Stimulated activated naive CD8-positive, alpha-beta T cell treated with anti-CD3 and anti-CD28 coated beads, Interleukin-15, amount 100 ng/mL, for 72 hours (primary cell): ENCODE data around the gene RASSF8.
A peak's percentile ranks its signal among the peaks of the same experiment; 100 is the strongest.

Source experiments
- ATAC-seq: fragments of 150-1000 bp; cut with Tn5 transposase; 2 replicates; pipeline ENCODE4 v1.10.0; 2021; ENCODE audit warnings: mild to moderate bottlenecking, moderate library complexity
- DNase-seq, 2 donors: peaks; one replicate each; pipeline ENCODE4 v3.0.0; 2021 to 2022
- H3K27ac Mint-ChIP-seq, 2 donors: one replicate each; pipeline ENCODE4 v1.8.0; 2022; ENCODE audit warnings: mild to moderate bottlenecking in 2 of 2, mixed read lengths in 2 of 2, moderate library complexity in 2 of 2
- H3K27me3 Mint-ChIP-seq: one replicate; pipeline ENCODE4 v1.8.0; 2022; ENCODE audit warnings: mixed read lengths
- H3K4me1 Mint-ChIP-seq: one replicate; pipeline ENCODE4 v1.8.0; 2022; ENCODE audit warnings: mild to moderate bottlenecking, mixed read lengths
- H3K4me3 Mint-ChIP-seq, 2 donors: one replicate each; pipeline ENCODE4 v1.8.0; 2022; ENCODE audit warnings: mild to moderate bottlenecking in 2 of 2, mixed read lengths in 2 of 2, moderate library complexity in 1 of 2
- H3K9me3 Mint-ChIP-seq, 2 donors: one replicate each; pipeline ENCODE4 v1.8.0; 2022; ENCODE audit warnings: mixed read lengths in 2 of 2

The RASSF8 gene

DNA sequence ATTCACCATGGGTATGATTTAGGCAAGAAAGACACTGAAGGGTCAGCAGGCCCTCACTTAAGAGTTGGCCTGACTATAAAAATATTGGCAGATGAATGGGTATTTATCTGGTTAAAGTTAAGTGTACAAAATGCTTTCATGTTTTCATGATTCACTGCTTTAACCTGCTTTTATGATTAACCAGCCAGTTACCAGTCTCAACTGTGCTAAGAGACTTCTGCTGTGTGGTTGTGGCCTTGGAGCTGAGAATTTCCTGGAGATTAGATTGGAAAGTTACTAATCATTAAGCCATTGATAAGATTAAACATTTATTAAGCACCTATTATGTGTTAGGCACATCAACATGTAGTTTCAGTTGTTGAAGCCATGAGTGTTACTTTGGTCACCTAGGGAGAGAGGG lies 68.9 kb downstream of the RASSF8 start:
- Mint-ChIP-seq H3K4me3 (no peak overlapping the region), H3K4me1 (no peaks in the 10 kb centered on the region), H3K27ac (no peak overlapping the region), H3K9me3 (no peaks in the 10 kb centered on the region), H3K27me3 (no peaks in the 10 kb centered on the region)
- DNase-seq (no peak), ATAC-seq (no peak)

DNA sequence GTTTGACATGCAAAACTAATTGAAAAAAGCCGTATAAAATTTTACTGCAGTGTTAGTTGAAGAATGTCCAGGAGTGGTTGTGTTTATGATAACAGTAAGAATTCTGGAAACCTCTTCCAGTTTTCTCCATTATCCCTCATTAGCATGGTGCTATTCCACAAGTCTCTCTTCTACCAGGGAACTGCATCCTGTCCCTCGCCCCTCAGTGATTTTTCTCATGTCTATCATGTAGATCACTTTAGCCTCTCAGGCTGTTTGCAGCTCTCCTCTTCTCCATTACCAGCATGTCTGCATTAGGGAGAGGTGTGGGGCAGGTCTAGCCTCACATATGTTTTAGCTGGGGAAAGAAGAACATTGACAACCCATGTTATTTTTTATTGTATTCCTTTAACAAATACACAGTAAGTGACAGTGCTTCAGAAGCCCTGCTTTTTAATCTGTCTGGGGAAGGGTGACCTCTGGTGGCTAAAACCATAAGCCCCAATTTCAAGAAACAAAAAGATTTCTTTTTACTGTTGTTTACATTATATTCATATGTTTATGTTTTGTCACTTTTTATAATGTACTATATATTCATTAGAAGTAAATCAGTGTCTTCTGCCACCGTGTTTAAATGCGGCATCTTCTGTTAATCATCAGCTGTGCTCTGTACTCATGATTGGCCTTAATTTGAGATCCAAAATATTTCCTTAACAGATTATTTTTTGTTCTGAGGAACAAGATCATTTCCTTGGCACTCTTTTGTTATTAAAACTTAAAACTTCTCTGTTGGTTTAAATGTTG lies 70.7 kb downstream of the RASSF8 start:
- H3K27ac Mint-ChIP-seq: no peak overlapping the region
- no peaks in the 10 kb centered on the region for H3K9me3 Mint-ChIP-seq
- no peak for ATAC-seq
- peak; percentile 14 to 17 for DNase-seq
- H3K27me3 Mint-ChIP-seq: no peaks in the 10 kb centered on the region
- H3K4me1 Mint-ChIP-seq: no peaks in the 10 kb centered on the region
- H3K4me3 Mint-ChIP-seq: no peak overlapping the region

DNA sequence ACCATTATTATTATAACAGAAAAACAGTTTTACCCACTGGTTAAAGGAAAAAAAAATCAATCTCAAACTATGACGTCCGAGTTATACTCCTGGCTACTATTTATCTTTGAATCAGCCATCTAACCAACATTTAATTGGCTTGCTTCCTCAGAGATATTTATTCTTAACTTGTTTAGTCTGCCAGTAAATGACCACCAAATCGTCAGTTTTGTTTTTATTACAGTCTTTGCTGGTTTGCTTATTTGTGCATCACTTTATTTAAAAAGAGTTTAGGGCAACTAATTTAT lies 71.2 kb downstream of the RASSF8 start:
- H3K9me3 Mint-ChIP-seq: no peaks in the 10 kb centered on the region
- no peak overlapping the region for H3K4me3 Mint-ChIP-seq

DNA sequence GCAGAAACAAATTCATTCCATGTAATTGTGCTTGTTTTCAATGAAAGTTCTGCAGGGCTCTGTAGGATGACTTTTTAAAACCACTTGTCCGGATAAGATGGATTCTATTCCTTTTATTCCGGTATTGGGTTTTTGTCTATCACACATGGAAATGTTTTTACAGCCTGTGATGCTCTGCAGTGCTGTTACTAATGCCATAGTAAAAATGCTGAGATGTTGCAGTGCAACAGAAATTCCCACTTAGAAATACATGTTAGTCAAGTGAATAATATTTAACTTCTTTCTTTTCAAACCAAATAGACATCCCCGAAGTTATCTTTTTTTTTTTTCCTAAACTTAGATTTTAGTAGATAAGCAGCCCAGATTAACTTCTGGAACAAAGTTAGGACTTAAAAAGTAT lies 71.9 kb downstream of the RASSF8 start:
- DNase-seq (no peak), ATAC-seq (no peak)
- Mint-ChIP-seq H3K27me3 (no peaks in the 10 kb centered on the region), H3K4me1 (no peaks in the 10 kb centered on the region), H3K9me3 (no peaks in the 10 kb centered on the region), H3K27ac (no peak overlapping the region), H3K4me3 (no peak overlapping the region)

More for the DNA sequence above, 71.2 kb downstream of the RASSF8 start:
- H3K4me1 Mint-ChIP-seq: no peaks in the 10 kb centered on the region
- DNase-seq (no peak), ATAC-seq (no peak)
- no peaks in the 10 kb centered on the region for H3K27me3 Mint-ChIP-seq
- no peak overlapping the region for H3K27ac Mint-ChIP-seq

DNA sequence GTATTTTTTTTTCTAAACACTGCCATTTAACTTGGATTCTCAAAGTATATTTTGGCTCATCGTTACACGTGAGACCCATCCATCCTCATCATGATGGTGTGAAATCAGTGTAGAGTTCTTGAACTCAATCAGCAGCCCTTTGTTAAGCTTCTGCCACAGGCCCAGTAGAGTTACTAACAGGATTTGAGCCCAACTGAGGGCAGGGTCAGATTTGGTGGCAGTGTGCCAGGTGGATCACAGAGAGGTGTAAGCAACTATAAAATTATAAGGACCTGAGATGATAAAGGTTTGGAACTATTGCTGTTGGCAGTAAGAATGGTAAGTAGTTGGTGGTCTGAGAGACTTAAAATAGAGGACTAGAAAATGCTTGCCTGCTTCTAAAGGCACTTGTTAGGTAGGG lies 72.8 kb downstream of the RASSF8 start:
- Mint-ChIP-seq H3K9me3 (no peaks in the 10 kb centered on the region), H3K27ac (no peak overlapping the region), H3K27me3 (no peaks in the 10 kb centered on the region), H3K4me3 (no peak overlapping the region), H3K4me1 (no peaks in the 10 kb centered on the region)
- ATAC-seq (no peak), DNase-seq (no peak)

DNA sequence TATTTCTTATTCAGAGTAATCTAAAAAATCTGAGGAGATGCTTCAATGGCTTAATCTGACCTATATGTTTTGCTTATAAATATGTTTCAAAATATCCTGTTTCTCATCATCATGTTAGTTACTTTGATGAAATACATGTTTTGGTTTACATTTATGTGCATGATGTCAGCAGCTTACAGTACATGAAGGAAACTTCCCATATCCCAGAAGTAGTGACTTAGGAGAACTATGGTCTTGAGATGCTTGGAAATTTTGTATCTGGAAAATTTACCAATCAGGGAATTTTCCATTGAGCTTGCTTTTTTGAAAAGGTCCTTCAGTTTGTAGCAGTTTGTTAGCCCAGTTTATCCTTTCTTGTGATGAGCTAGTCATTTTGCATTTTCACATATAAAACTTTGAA lies 73.3 kb downstream of the RASSF8 start:
- Mint-ChIP-seq H3K9me3 (no peaks in the 10 kb centered on the region), H3K4me3 (no peak overlapping the region), H3K27me3 (no peaks in the 10 kb centered on the region), H3K27ac (no peak overlapping the region), H3K4me1 (no peaks in the 10 kb centered on the region)
- ATAC-seq (no peak), DNase-seq (no peak)

DNA sequence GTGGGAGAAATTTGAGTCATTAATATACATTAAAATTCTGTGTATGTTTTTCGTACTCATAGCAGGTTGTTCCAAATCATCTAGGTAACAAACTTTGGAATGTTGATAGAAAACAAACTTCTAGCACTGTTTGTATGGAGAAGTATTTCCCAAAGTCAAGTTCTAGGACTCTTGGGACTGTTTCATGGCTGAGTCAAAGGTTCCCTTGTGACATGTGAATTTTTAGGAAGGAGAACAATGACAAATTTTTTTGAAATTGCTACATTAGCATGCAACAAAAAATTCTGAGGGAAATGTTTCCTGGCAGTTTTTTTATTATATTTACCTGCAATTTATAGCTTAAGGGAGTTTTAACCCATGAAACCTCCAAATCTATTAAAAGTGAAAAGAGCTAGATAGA lies 73.8 kb downstream of the RASSF8 start:
- no peak for DNase-seq
- no peak overlapping the region for H3K4me3 Mint-ChIP-seq
- H3K27me3 Mint-ChIP-seq: no peaks in the 10 kb centered on the region
- H3K4me1 Mint-ChIP-seq: no peaks in the 10 kb centered on the region
- no peak for ATAC-seq
- no peak overlapping the region for H3K27ac Mint-ChIP-seq
- H3K9me3 Mint-ChIP-seq: no peaks in the 10 kb centered on the region

DNA sequence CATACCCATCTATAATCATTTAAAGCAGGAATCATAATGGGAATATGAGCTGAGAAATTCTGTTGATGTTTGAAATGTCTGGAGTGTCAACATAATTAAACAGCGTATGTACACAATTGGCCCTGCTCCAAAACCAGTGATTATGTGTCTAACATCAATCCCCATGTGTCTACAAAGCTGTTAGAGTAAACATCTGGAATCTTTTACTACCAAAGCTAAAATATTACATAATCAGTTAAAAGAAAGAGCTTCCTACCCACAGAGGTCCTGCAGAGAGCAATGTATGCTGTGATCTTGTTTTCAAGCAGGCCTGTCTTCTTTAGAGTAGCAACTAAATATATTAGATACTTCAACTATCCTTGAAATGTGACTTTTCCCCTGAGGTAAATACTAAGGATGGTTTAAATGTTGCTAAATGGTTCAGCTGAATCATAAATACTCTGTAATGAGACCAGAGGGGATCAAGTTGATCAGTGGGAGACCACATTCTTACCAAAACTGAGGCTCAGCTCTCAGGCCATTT lies 74.3 kb downstream of the RASSF8 start:
- ATAC-seq (no peak), DNase-seq (no peak)
- H3K27ac Mint-ChIP-seq: no peak overlapping the region
- H3K4me1 Mint-ChIP-seq: no peaks in the 10 kb centered on the region
- H3K9me3 Mint-ChIP-seq: no peaks in the 10 kb centered on the region
- H3K4me3 Mint-ChIP-seq: no peak overlapping the region
- H3K27me3 Mint-ChIP-seq: no peaks in the 10 kb centered on the region

DNA sequence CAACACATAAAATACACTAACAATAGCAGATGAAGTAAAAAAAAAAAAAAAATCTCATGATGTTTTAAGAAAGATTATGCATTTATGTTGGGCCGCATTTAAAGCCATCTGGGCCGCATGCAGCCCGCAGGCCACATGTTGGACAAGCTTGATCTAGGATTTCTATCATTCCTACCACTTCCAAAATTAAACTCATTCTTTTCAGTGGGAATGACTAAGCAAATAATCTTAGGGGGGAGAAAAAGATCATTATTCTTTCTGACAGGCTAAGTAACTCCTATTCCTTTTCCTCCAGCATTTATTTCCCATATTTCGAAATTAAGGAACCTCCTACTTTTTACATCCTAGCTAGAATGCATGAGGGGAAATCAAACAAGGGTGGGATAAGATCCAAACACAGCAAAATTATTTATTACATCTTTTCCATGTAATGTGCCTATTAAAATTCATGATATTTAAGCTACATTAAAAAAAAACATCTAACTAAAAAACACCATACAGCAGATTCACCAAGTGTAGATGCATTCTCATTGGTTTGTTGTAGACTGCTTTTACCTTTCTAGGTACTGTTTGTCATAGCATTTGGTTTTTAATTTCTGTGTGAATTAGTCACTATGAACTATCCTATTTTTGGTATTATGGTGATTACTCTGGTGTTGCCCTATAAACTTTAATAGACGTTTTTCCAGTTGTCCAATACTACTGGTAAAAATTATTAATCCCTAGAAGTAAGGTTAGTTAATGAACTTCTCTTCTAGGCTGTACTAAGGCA lies 76.1 kb downstream of the RASSF8 start:
- Mint-ChIP-seq H3K4me3 (no peak overlapping the region), H3K4me1 (no peaks in the 10 kb centered on the region), H3K27me3 (no peaks in the 10 kb centered on the region), H3K9me3 (no peaks in the 10 kb centered on the region), H3K27ac (no peak overlapping the region)
- DNase-seq (no peak), ATAC-seq (no peak)

DNA sequence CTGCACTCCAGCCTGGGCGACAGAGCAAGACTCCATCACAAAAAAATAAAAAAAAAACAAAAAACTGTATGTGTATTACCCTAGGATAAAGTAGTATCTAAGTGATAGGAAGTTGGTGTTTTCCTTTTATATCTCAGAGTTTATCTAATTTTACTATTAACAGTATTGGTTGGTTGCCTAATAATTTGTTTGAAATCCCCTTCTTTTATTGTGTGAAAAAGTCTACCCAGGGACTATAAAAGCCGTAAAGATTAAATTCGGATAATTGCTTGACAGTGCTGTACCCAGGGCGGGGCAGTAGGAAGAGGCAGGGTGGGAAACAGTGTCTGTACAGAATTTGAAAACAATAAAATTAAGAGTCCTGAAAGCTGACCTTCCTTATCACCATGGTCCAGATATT lies 78.4 kb downstream of the RASSF8 start:
- Mint-ChIP-seq H3K27ac (no peak overlapping the region), H3K27me3 (no peaks in the 10 kb centered on the region), H3K4me1 (no peaks in the 10 kb centered on the region), H3K4me3 (no peak overlapping the region), H3K9me3 (no peaks in the 10 kb centered on the region)
- no peak for DNase-seq
- no peak for ATAC-seq

DNA sequence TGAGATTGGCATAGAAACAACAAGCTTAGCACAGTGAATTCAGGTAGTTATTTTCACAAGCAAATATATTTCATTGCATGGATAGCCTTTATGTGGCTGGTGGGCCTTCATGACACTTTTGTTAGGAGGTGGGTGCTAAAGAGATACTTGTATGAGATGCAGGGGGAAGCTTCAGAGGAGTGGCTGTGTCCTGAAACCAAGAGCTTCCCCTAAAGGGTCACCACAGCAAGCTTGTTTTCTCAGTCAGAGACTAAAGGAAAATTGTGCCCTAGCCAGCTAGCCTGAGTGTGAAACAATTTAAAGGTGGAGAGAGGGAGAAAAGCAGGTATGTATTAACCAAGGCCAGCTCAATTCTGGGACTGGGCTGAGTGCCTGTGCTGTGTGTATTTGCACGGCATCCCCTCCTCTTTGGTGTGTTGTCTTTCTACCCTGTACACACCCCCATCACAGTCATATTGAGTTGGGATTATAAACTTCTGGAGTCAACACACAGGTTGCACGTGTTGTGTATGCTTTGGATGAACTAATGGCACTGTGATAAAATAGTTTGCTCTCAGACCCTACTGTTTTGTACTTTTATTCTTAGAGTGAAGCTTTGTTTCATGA lies 79.2 kb downstream of the RASSF8 start:
- Mint-ChIP-seq H3K9me3 (no peaks in the 10 kb centered on the region), H3K27ac (no peak overlapping the region), H3K4me1 (no peaks in the 10 kb centered on the region), H3K4me3 (no peak overlapping the region), H3K27me3 (no peaks in the 10 kb centered on the region)
- no peak for DNase-seq
- ATAC-seq: no peak

DNA sequence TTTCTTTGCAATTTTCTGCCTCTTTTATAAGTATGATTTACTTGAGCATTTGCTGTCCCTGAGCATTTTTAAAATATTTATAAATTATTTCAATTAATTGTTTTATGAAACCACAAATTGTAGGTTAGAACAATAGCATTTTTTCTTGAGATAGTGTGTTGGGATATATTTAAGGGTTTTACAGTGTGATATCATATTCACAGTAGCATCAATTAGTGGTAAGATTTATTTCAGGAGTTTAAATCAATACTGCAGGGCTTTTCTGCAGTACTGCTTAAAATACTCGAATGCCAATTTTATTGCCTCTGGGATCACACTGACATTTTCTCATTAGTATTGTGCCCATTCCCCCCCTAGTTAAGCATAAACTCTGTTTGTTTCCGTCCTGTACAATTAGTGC lies 84.2 kb downstream of the RASSF8 start:
- H3K9me3 Mint-ChIP-seq: no peaks in the 10 kb centered on the region
- H3K4me1 Mint-ChIP-seq: no peaks in the 10 kb centered on the region
- H3K4me3 Mint-ChIP-seq: no peak overlapping the region
- ATAC-seq (no peak), DNase-seq (no peak)
- no peak overlapping the region for H3K27ac Mint-ChIP-seq
- peaks cover 8% of the 10 kb centered on the region for H3K27me3 Mint-ChIP-seq

DNA sequence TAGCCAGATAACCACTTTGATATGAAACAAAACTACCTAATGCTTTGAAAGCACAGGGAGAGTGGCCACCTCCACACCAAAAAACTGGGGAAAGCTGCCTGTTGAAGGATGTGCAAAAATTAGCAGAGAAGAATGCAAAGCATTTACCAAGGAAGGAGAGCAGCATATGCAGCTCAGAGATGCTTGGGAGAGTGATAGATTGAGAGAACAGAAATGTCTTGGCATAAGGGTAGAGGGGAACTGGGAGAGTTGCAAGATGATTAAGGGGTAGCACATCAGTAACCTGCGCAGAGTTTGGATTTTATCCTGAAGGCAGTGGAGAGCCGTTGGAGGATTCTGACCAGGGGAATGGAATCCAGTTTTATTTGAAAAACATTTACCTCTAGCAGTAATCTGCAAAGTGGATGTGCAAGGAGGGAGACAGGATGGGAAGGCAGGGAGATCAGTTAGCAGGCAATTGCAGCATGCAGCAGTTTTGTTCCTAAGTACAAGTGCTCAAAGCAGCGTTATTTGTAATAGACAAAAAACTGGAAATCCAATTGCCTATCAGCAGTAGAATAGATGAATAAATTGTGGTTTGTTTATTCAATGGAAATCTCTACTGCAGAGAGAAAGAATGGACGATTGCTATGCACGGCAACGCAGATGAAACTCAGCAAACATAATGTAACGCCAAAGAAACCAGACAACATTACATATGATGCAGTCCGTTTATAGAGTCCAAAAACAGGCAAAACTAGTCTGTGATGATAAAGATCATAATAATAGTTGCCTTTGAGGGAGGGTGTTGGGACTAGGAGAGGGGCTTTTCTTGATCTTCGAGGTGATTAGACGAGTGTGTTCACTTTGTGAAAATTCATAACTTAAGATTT lies 84.9 kb downstream of the RASSF8 start:
- DNase-seq (no peak), ATAC-seq (no peak)
- Mint-ChIP-seq H3K4me3 (no peak overlapping the region), H3K27me3 (peaks cover 8% of the 10 kb centered on the region), H3K27ac (no peak overlapping the region), H3K4me1 (no peaks in the 10 kb centered on the region), H3K9me3 (no peaks in the 10 kb centered on the region)

DNA sequence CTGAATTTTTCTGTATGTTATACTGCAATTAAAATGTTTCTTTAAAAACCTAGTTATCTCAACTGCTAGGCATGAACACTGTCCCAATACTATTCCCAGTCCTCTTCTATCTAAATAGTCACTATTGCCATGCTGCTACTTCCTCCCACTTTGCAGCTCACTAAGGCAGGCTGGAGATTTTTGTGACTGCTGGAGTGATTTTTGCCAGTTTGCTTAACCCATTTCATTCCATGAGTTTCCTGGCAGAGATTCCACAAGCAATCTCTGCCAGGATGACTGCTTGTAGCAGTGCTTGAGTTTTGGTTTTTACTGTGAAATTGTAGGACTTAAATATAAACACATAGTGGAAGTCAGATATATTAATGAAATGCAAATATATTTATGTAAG lies 85.5 kb downstream of the RASSF8 start:
- peak overlapping the region in 1 of 2 donors; percentile 41 for H3K27ac Mint-ChIP-seq
- no peak for DNase-seq
- H3K4me3 Mint-ChIP-seq: no peak overlapping the region
- H3K4me1 Mint-ChIP-seq: no peaks in the 10 kb centered on the region
- H3K9me3 Mint-ChIP-seq: no peaks in the 10 kb centered on the region
- no peak for ATAC-seq
- H3K27me3 Mint-ChIP-seq: peaks cover 8% of the 10 kb centered on the region

DNA sequence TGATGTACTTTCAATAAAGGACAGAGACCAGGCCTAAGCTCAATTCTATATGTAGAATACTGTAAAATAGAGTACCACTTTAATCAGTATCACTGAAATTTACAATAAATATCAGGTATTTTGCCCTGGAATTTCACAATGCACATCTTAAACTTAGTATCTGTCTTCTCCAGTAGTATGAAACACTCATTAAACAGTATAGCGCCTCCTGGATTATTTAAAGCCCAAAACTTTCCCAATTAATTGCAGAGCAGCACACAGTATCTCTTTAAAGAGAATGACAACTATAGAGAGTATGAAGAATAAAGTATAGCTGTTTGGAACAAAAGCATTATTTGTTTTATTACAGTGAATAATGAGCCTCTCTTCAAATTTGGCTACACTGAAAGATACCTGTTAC lies 86.1 kb downstream of the RASSF8 start:
- Mint-ChIP-seq H3K27ac (no peak overlapping the region), H3K4me3 (no peak overlapping the region), H3K9me3 (no peaks in the 10 kb centered on the region), H3K4me1 (no peaks in the 10 kb centered on the region), H3K27me3 (peaks cover 8% of the 10 kb centered on the region)
- ATAC-seq: no peak
- no peak for DNase-seq
